GM19043 (cell line): Measurements from ENCODE around the gene CCDC121.
A peak's percentile ranks its signal among the peaks of the same experiment; 100 is the strongest.

Experiments used
- ATAC-seq: cut with Tn5 transposase; IDR thresholded peaks from one replicate; pipeline ENCODE4 v1.9.1; 2021; ENCODE audit warnings: low read depth; ENCODE audit not compliant: unreplicated experiment

CCDC121 gene, protein sequence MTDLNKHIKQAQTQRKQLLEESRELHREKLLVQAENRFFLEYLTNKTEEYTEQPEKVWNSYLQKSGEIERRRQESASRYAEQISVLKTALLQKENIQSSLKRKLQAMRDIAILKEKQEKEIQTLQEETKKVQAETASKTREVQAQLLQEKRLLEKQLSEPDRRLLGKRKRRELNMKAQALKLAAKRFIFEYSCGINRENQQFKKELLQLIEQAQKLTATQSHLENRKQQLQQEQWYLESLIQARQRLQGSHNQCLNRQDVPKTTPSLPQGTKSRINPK

DNA sequence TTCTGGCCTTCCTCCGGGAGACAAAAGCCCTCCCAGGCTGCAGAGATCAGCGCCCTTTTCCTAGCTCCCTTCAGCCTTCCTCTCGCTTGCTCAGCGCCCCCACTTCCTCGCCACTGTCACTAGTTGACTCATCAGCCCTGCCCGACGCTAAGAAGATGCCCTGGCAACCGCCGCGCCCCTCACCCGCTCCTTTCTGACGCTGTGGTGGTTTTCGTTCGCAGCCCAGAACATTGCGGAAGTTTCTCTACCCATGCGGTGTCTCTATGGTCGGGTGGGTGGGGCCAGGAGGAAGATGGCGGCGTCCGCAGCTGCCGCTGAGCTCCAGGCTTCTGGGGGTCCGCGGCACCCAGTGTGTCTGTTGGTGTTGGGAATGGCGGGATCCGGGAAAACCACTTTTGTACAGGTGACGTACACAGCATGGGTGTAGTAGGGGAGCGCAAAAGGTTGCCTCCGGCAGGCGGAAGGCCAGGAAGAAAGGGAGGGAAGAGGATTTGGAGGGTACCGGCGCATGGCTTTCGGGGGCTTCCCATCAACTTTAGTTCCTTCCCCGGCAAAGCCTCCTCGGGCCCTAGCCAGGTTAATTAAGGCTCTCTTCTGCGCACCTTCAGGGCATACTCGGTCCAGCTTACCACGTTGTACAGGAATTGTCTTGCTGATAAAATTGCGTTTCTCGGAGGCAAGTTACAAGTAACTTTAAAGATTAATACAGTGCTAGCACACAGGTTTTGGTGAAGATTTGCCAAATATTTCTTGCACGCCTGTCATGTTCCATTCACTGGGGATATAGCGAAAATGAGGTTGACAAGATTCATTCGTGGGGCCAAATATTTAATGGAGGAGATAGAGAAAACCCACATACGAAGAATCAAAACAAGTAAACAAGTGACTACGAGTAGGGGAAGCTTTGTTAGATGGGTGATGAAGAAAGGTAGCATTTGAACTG, at the start of gene CCDC121, which contains the start of gene GPN1:
CCDC121 (minus strand) TSS at position 246 of the 943 bp plus-strand sequence. CDS start 1,213 bp downstream, outside the sequence.
GPN1 (plus strand) TSS at position 284 of the 943 bp plus-strand sequence; CDS start at position 293, 9 bp downstream.
- peak; percentile 100 for ATAC-seq

DNA sequence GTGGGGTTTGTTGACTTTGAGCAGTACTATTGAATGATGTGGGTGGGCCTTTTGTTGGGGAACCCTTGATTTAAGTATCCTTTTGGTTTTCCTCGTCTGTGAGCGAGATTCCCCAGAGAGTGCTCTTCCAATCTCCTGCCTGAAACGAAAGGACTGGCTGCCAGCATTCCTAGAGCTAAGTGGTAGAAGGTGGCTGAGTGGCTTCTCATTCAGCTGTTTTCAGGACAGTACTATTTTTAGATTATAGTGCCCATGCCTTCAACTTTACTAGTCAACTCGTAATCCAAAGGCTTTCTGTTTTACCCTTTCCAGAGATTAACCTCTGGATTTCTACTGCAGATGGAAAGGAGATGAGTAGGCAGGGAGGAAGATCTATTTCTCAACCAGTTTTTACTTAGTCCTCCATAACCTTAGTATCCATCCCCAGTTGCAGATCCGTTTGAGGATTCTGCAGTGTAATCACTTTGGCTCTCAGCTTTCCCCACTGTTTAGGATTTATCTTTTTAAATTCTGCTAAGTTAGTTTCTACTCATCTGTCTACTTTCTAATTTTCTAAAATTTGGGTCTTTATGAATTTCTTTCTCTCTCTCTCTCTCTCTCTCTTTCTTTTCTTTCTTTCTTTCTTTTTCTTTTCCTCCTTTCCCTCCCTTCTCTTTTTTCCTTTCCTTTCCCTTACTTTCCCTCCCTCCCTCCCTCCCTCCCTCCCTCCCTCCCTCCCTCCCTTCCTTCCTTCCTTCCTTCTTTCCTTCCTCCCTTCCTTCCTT, 44.1 kb upstream of the CCDC121 start:
- no peak for ATAC-seq

GRCh38 chr2:27671235-27671634, 42.4 kb upstream of the CCDC121 start:
- no peak for ATAC-seq

GRCh38 chr2:27667446-27667845, 38.6 kb upstream of the CCDC121 start:
- ATAC-seq, result no peak

- ATAC-seq, result no peak
Observed at GRCh38 chr2:27664622-27665363, 36.0 kb upstream of the CCDC121 start.

GRCh38 chr2:27664154-27664574, 35.4 kb upstream of the CCDC121 start:
- ATAC-seq, result no peak

GRCh38 chr2:27663285-27664153, 34.7 kb upstream of the CCDC121 start, which contains the start of the genes SLC4A1AP and SUPT7L:
TSS of gene SLC4A1AP (plus strand) at chr2:27663889. CDS start at chr2:27663915, 26 bp downstream.
TSS of gene SUPT7L (minus strand) at chr2:27663614. CDS start at chr2:27662192, 1,422 bp downstream.
- peak; percentile 63 for ATAC-seq

DNA sequence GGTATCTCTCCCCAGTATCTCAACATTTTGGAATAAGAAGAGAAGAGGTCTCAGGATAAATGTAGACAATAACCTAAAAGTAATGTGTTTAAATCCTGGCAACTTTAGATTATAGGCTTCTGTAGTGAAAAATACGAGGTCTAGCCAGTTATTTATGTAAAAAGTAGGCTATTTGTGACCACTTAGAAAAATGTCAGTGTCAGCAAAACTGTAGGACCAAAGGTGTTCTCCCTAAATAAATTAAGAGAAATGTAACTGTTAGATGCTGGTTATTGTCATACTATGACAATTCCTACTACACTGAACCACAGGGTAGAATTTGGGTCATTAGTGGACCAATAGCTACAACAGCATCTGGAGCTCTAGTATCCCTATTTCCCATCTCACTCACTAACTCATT, 32.6 kb upstream of the CCDC121 start:
- ATAC-seq, result no peak

DNA sequence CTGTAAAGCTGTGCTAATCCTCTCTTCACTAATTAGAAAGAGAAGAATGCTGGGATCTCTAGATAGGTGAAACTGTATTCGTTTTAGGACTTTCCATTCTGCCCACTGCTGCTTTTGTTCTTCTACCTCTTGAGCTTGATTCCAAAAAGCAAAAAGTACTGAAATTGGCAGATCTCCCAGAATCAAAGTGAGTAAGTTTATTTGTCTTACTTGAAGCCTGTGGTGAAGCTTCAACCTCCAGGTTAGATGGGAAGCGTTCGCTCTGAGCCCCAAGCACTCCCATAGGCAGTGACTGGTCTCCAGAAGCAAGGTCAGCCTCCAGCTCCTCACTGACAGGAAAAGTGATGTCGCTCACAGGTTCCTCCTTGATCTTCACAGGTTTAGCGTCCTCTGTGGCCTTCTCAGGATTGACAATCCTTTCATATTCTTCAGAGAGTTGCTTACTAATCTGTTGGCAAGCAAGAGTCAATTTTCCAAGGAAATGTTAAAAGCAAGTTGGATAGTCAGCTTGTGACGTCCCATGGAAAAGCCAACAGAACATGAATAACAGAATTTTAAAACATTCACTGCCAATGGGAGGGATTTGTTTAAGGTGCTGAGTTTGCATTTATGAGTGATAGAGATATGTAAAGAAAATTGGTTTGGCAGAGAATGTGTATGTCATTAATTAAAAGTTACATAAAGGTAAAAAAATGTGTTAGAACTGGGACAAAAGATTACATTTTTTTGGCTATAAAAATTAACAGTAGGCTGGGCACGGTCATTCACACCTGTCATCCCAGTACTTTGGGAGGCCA, 26.5 kb upstream of the CCDC121 start:
- ATAC-seq, result no peak

DNA sequence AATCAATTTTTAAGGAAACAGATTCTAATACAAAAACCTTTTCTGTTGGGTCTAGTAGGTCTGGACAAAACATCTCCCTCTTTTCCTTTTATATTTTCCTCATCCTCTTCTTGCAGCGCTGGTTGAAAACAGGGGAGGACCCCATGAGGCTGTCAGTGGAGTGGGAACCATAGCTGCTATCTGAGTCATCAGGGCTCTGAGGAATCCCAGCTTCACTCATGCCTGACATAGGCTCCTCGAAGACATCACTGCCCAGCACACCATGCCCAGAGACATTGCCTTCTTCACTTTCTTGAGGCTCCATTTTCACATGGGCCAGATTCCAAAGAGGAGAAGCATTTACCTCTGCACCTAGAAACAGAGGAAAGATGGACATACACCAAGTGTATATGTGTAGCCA, 24.6 kb upstream of the CCDC121 start:
- no peak for ATAC-seq

DNA sequence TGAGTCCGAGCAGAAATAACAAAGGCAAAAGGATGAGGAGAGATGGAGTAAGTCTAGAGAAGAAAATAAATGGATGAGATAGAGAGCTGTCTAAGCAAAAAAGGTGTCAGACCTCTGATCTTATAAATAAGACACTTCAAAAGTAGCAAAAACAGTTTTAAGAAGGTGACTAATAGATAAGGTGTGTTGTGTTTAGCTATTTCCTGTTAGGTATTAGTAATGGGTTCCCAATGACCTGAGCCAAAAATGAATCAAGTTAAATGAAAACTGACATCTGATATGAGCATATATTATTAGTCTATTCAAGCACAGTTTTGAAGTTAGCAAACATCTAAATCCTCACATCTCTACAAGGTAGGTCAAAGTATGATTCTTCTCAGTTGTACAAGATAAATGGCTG, 24.0 kb upstream of the CCDC121 start:
- ATAC-seq, result no peak

DNA sequence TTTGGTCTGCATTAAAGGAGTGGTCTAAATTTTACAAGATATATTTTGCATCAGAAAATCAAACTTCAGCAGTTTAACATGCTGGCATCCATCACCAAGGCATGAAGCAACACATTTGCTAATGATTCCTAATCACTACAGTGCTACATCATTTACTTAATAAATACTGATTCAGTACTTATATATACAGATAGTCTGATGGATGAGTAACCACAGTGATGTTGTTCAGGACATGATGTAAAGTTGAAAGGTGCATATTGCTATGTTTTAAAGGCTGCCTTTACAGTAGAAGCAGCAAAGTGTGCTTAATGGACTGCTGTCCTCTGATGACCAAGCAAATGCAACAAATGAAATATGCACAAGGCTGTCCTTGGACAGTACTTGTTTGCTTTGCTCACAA, 23.5 kb upstream of the CCDC121 start:
- ATAC-seq, result no peak

- no peak for ATAC-seq
Observed at GRCh38 chr2:27651056-27651455, 22.2 kb upstream of the CCDC121 start.

GRCh38 chr2:27647737-27648136, 18.9 kb upstream of the CCDC121 start:
- ATAC-seq, result no peak

GRCh38 chr2:27647289-27647688, 18.5 kb upstream of the CCDC121 start:
- ATAC-seq, result no peak

DNA sequence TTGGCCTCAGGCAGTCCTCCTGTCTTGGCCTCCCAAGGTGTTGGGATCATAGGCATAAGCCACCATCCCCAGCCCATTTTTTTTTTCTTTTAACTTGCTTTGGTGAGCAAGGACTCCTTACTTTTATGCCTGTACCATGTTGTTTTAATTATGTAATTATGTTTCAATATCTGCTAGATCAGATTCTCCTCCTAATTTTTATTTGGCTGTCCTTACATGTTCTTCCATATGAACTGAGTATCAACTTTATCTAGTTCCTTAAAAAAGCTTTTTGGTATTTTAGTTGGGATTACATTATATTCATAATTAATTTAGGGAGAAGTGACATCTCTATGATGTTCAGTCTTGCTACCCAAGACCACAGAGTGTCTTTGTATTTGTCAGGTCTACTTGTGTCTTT, 16.4 kb upstream of the CCDC121 start:
- ATAC-seq, result no peak

GRCh38 chr2:27640722-27641245, 12.0 kb upstream of the CCDC121 start:
- no peak for ATAC-seq

GRCh38 chr2:27638709-27639108, 9.9 kb upstream of the CCDC121 start:
- no peak for ATAC-seq
